Erythroblast (primary cell): ENCODE data around the gene CDK7.

Experiments
- GATA1 ChIP-seq: IDR thresholded peaks from 2 replicates; pipeline ENCODE4 v1.6.1; 2011; ENCODE audit warnings: low read depth, mild to moderate bottlenecking, control low read depth, low read length, moderate library complexity
- POLR2A ChIP-seq: IDR thresholded peaks from 2 replicates; pipeline ENCODE4 v1.6.1; 2011; ENCODE audit warnings: mild to moderate bottlenecking, low read length

GRCh38 chr5:69237877-69238276 is 3.2 kb downstream of the CDK7 start:
- TF ChIP-seq POLR2A (no peak), GATA1 (no peak)
